Neural cell (in vitro differentiated cells): ENCODE data around the gene NGEF. TPM values are rescaled to one million over a fixed set of nuclear protein-coding genes. Genes with fewer than 3 reads are reported as not detected.

ENCODE experiments used
- H2AFZ ChIP-seq: fragments of 200-600, 300-800 bp; sonication (generic), shearing (Covaris generic); 2 replicates; pipeline ENCODE4 v1.6.0; 2014; ENCODE audit warnings: low read depth, mild to moderate bottlenecking, antibody characterized with exemption, low read length, moderate library complexity
- H3F3A ChIP-seq: fragments of 200-600 bp; shearing (Covaris generic); 2 replicates; pipeline ENCODE4 v1.6.1; 2016; ENCODE audit warnings: mild to moderate bottlenecking, moderate library complexity, mixed read lengths, antibody characterized with exemption, low read length; ENCODE audit not compliant: insufficient read depth, poor library complexity, severe bottlenecking
- H3K27ac ChIP-seq: fragments of 200-600, 300-800 bp; sonication (generic), shearing (Covaris generic); 2 replicates; pipeline ENCODE4 v1.5.1; 2014; ENCODE audit warnings: mild to moderate bottlenecking, low read length, moderate library complexity
- H3K27me3 ChIP-seq: fragments of 300-800, 200-600 bp; sonication (generic), shearing (Covaris generic); 2 replicates; pipeline ENCODE4 v1.6.0; 2014; ENCODE audit warnings: mild to moderate bottlenecking, low read depth, low read length, moderate library complexity; ENCODE audit not compliant: insufficient read depth
- H3K36me3 ChIP-seq: fragments of 300-800, 200-600 bp; sonication (generic), shearing (Covaris generic); 2 replicates; pipeline ENCODE4 v1.5.1; 2014; ENCODE audit warnings: mild to moderate bottlenecking, antibody characterized with exemption, low read length, moderate library complexity; ENCODE audit not compliant: insufficient read depth
- H3K4me2 ChIP-seq: fragments of 300-800, 200-600 bp; sonication (generic), shearing (Covaris generic); 2 replicates; pipeline ENCODE4 v1.6.0; 2014; ENCODE audit warnings: mild to moderate bottlenecking, low read length
- H3K4me3 ChIP-seq: fragments of 300-800, 200-600 bp; sonication (generic), shearing (Covaris generic); 2 replicates; pipeline ENCODE4 v1.5.1; 2014; ENCODE audit warnings: mild to moderate bottlenecking, low read length, moderate library complexity
- H3K79me2 ChIP-seq: fragments of 200-600 bp; shearing (Covaris generic); replicated peaks from 2 replicates; pipeline ENCODE4 v1.6.0; 2014; ENCODE audit warnings: mild to moderate bottlenecking, low read length, moderate library complexity; ENCODE audit not compliant: insufficient read depth
- H3K9ac ChIP-seq: fragments of 300-800, 200-600 bp; sonication (generic), shearing (Covaris generic); 2 replicates; pipeline ENCODE4 v1.6.1; 2016; ENCODE audit warnings: mild to moderate bottlenecking, low read length, mixed read lengths
- H3K9me2 ChIP-seq: fragments of 200-600 bp; shearing (Covaris generic); 2 replicates; pipeline ENCODE4 v1.6.1; 2016; ENCODE audit warnings: mild to moderate bottlenecking, low read length, mixed read lengths; ENCODE audit not compliant: insufficient read depth
- H3K9me3 ChIP-seq: fragments of 200-600, 300-800 bp; sonication (generic), shearing (Covaris generic); 2 replicates; pipeline ENCODE4 v1.6.1; 2016; ENCODE audit warnings: mild to moderate bottlenecking, mixed run types, low read length, moderate library complexity, mixed read lengths
- H4K20me1 ChIP-seq: fragments of 200-600 bp; shearing (Covaris generic); 2 replicates; pipeline ENCODE4 v1.6.1; 2016; ENCODE audit warnings: mild to moderate bottlenecking, mixed run types; ENCODE audit not compliant: insufficient read depth
- EP300 ChIP-seq: fragments of 450-650 bp; conservative IDR thresholded peaks from 2 replicates; pipeline ENCODE4 v1.6.1; 2014; ENCODE audit warnings: antibody characterized with exemption, mild to moderate bottlenecking, moderate library complexity; ENCODE audit not compliant: poor library complexity, severe bottlenecking
- EZH2 ChIP-seq: fragments of 200-600, 300-800 bp; shearing (Covaris generic), sonication (generic); IDR thresholded peaks from 2 replicates; pipeline ENCODE4 v1.6.1; 2014; ENCODE audit warnings: antibody characterized with exemption, low read length, borderline replicate concordance, mild to moderate bottlenecking; ENCODE audit not compliant: insufficient read depth, poor library complexity, severe bottlenecking
- MXI1 ChIP-seq: fragments of 450-650 bp; conservative IDR thresholded peaks from 2 replicates; pipeline ENCODE4 v1.6.1; 2014; ENCODE audit warnings: antibody characterized with exemption, mild to moderate bottlenecking; ENCODE audit not compliant: poor library complexity, severe bottlenecking
- POLR2AphosphoS5 ChIP-seq: IDR thresholded peaks from 2 replicates; pipeline ENCODE4 v1.6.1; 2012
- RAD21 ChIP-seq: fragments of 450-650 bp; conservative IDR thresholded peaks from 2 replicates; pipeline ENCODE4 v1.6.1; 2014; ENCODE audit warnings: antibody characterized with exemption, mild to moderate bottlenecking, moderate library complexity
- SMC3 ChIP-seq: fragments of 450-650 bp; conservative IDR thresholded peaks from 2 replicates; pipeline ENCODE4 v1.6.1; 2014; ENCODE audit warnings: antibody characterized with exemption, mild to moderate bottlenecking, moderate library complexity; ENCODE audit not compliant: poor library complexity
- TAF1 ChIP-seq: IDR thresholded peaks from 2 replicates; pipeline ENCODE4 v1.6.1; 2012; ENCODE audit warnings: low read depth
- polyA plus RNA-seq: library from polyadenylated mRNA; depleted of rRNA; stranded (reverse); fragments of >200 nt; gene quantifications from 2 replicates; pipeline ENCODE4 v1.2.3, GENCODE V29; 2014
- TF ChIP-seq, protein P1 (sequence below): IDR thresholded peaks from 2 replicates; pipeline ENCODE4 v1.6.1; 2012; ENCODE audit warnings: borderline replicate concordance
- TF ChIP-seq, protein P2 (sequence below): fragments of 450-650 bp; IDR thresholded peaks from 2 replicates; pipeline ENCODE4 v1.5.1; 2014; ENCODE audit warnings: antibody characterized with exemption, mild to moderate bottlenecking, moderate library complexity; ENCODE audit not compliant: poor library complexity, severe bottlenecking

The NGEF gene
- polyA plus RNA-seq, 1 donor from 2014 or later: 5.2 TPM

DNA sequence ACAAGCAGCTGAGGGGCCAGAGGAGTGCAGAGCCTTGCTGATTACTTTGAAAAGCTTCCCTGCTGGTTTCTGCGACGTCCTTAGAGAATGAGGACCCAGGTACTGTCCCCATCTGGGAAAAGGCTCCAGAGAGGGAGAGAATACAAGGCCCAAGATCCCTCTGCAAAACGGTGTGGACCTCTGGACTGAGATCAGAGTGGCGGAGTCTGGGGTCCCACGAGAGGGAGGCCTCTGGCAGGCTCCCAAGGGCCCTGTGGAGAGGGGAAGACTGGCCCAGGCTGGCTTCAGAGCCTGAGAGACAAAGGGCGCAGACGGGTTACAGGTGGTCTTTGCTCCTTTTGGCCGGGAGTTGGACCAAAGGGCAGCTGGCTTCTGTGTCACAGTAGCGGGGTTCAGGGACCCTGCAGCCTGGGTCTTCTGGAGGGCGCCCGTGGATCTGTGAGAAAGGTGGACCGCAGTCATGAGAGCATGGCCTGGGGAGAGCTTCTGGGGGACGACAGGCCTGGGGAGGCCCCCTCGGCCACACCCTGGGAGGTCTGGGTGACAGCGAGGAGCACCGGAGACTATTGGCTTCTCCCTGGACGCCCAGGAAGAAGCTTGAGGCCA, 142.2 kb downstream of the NGEF start:
- no peak overlapping the region for H3K4me2 ChIP-seq
- no peak overlapping the region for H3K4me3 ChIP-seq
- no peak overlapping the region for H3K27ac ChIP-seq
- no peaks in the 10 kb centered on the region for H3K9me3 ChIP-seq
- H4K20me1 ChIP-seq: no peaks in the 10 kb centered on the region
- no peaks in the 10 kb centered on the region for H3K9me2 ChIP-seq
- no peaks in the 10 kb centered on the region for H3K36me3 ChIP-seq
- H2AFZ ChIP-seq: no peak overlapping the region
- no peak for TF ChIP-seq RAD21
- TF ChIP-seq EZH2: no peak
- no peak for TF ChIP-seq TAF1
- TF ChIP-seq, protein P1, sequence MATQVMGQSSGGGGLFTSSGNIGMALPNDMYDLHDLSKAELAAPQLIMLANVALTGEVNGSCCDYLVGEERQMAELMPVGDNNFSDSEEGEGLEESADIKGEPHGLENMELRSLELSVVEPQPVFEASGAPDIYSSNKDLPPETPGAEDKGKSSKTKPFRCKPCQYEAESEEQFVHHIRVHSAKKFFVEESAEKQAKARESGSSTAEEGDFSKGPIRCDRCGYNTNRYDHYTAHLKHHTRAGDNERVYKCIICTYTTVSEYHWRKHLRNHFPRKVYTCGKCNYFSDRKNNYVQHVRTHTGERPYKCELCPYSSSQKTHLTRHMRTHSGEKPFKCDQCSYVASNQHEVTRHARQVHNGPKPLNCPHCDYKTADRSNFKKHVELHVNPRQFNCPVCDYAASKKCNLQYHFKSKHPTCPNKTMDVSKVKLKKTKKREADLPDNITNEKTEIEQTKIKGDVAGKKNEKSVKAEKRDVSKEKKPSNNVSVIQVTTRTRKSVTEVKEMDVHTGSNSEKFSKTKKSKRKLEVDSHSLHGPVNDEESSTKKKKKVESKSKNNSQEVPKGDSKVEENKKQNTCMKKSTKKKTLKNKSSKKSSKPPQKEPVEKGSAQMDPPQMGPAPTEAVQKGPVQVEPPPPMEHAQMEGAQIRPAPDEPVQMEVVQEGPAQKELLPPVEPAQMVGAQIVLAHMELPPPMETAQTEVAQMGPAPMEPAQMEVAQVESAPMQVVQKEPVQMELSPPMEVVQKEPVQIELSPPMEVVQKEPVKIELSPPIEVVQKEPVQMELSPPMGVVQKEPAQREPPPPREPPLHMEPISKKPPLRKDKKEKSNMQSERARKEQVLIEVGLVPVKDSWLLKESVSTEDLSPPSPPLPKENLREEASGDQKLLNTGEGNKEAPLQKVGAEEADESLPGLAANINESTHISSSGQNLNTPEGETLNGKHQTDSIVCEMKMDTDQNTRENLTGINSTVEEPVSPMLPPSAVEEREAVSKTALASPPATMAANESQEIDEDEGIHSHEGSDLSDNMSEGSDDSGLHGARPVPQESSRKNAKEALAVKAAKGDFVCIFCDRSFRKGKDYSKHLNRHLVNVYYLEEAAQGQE: no peak
- TF ChIP-seq, protein P2, sequence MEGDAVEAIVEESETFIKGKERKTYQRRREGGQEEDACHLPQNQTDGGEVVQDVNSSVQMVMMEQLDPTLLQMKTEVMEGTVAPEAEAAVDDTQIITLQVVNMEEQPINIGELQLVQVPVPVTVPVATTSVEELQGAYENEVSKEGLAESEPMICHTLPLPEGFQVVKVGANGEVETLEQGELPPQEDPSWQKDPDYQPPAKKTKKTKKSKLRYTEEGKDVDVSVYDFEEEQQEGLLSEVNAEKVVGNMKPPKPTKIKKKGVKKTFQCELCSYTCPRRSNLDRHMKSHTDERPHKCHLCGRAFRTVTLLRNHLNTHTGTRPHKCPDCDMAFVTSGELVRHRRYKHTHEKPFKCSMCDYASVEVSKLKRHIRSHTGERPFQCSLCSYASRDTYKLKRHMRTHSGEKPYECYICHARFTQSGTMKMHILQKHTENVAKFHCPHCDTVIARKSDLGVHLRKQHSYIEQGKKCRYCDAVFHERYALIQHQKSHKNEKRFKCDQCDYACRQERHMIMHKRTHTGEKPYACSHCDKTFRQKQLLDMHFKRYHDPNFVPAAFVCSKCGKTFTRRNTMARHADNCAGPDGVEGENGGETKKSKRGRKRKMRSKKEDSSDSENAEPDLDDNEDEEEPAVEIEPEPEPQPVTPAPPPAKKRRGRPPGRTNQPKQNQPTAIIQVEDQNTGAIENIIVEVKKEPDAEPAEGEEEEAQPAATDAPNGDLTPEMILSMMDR: no peak
- H3K9ac ChIP-seq: no peak overlapping the region
- H3F3A ChIP-seq: no peaks in the 10 kb centered on the region
- H3K27me3 ChIP-seq: peaks cover 13% of the 10 kb centered on the region
- H3K79me2 ChIP-seq: no peaks in the 10 kb centered on the region

DNA sequence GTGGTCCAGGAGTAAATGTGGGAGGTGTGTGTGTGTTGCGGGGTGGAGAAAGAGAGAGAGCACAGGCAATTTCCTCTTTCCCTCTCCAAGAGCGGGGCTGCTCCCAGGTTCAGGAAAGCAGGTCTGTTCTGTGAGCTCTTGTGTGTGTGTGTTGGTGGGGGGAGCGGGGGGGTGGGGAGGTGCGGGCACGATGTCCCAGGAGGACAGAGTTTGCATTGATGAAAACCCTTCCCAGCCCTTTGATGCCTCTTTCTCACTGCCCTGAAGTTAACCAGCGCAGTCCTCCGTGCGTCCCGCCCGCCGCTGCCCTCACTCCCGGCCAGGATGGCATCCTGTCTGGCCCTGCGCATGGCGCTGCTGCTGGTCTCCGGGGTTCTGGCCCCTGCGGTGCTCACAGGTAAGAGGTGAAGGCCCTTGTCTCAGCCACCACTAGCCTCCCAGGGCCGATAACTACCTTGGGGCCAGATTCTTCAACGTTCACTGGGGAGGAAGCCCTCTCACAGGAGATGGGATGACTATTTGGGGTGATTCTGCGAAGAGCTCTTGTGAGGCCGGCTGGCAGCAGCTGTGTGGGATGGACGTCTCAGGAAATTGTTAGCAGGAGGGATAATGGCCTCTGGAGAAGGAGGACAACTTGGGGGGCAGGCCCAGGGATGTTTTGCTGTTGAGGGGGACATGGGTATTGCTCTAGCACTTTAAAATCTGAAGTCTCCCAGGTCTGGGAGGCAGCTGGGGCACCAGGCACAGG, 142.9 kb downstream of the NGEF start, which contains the start of gene SNORC:
Gene SNORC, plus strand, starts transcription at position 247 of the 748 bp plus-strand sequence. Its CDS starts 78 bp downstream, at position 325.
- Histone ChIP-seq H4K20me1 (no peaks in the 10 kb centered on the region), H3K9ac (no peak within 1 kb of the TSS)

More for the DNA sequence above, 142.9 kb downstream of the NGEF start, which contains the start of gene SNORC:
- Histone ChIP-seq H3K4me3 (no peak within 1 kb of the TSS), H3F3A (no peaks in the 10 kb centered on the region), H3K79me2 (no peaks in the 10 kb centered on the region), H3K36me3 (no peaks in the 10 kb centered on the region), H3K27me3 (peaks cover 6% of the 10 kb centered on the region), H3K27ac (no peak within 1 kb of the TSS), H3K9me2 (no peaks in the 10 kb centered on the region), H2AFZ (no peak within 1 kb of the TSS), H3K9me3 (no peaks in the 10 kb centered on the region), H3K4me2 (no peak within 1 kb of the TSS)
- TF ChIP-seq MXI1 (no peak), SMC3 (no peak), EP300 (no peak), EZH2 (no peak), POLR2AphosphoS5 (no peak), RAD21 (no peak), TAF1 (no peak)
- TF ChIP-seq, protein P2: no peak
- TF ChIP-seq, protein P1: no peak
